ENCODE results near the gene LEMD2.

The LEMD2 gene

DNA sequence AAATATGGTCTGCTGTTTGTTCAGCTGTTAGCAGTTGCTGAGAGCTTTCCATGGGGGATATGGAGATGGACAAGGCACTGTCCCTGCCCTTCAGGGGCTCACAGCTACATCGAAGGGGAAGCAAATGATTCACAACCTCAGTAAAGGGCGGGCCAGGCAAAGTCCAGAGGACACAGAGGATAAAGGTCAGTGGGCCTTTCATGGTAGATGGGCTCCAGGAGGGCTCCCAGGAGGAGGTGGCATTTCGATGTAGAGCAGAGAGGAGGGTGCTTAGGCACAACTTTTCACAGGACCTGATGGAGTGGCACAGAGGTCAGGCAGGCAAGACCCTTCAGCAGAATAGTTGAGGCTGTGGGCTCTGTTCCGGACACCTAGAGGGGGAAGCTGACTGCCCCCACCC, 30.1 kb upstream of the LEMD2 start:
- no peak for ATAC-seq

DNA sequence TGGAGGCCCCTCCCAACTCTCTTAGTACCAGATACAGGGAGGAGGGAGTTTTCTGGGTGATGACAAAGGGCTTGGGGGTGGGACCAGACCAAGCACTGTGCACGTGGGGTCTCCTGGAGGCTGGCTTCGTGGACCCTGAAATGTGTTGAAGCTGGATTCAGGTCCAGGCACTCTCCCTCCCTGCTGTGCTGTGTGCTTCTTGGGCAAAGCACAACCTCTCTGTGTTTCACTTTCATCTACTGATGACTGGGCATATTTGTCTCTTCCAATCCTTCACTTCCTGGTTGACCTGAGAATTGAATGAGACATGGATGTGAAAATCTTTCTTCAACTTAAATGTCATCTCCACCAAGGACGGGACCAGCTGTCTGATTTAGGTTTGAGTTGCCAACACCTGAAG, 29.4 kb upstream of the LEMD2 start:
- no peak for ATAC-seq

DNA sequence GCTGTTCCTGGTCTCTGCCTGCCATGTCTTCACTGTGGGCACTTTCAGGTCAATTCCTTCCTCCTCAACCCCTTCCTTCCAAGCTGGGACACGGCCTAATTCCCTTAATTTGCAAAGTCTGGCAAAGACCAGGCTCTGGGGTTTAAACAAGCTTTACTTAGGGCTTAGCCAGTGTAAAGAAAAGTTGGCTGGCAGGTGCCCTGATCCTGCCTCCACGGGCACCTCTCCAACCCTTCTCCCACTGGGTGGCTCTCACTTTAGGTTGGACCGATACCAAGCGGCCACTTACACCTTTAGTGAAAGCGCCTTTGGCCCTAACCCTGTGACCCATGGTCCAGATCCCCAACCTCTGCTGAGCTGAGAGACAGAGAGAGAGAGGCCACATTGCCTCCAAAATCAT, 28.6 kb upstream of the LEMD2 start:
- ATAC-seq: no peak

DNA sequence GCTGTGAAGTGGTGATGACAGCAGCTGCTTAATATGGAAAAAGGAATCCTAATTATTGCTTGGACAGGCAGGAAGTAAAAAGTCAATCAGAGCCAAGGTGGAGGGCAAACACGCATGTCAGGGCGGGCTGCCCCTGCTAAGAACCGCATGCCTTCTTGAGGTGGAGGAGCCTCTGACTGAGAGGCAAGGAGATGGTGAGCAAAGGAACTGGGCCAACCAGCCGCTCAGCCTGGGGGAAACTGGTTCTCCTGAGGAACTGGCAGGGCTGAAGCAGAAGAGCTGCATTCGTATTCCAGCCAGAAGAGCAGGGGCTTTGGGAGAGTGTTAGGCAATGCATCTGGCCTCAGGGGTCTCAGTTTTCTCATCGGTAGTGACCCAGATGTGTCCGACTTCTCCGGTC, 28.0 kb upstream of the LEMD2 start:
- ATAC-seq: no peak

DNA sequence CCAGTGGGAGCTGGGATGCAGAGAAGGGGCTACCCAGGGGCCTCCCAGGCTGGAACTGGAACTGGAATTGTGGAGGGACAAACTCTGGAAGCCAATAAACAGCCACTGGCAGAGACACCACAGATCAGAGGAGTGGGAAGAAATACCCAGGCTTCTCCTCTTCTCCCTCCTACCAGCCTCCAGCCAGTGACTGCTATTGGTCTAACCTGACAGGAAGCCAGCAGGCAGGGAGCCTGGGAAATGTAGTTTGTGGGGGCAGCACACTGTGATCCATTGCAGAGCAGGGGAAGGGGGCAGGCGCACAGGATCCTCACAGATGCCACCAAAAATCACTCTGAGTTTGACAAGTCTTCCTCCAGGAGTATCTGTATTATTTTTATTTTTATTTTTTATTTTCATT, 26.9 kb upstream of the LEMD2 start:
- ATAC-seq: no peak

DNA sequence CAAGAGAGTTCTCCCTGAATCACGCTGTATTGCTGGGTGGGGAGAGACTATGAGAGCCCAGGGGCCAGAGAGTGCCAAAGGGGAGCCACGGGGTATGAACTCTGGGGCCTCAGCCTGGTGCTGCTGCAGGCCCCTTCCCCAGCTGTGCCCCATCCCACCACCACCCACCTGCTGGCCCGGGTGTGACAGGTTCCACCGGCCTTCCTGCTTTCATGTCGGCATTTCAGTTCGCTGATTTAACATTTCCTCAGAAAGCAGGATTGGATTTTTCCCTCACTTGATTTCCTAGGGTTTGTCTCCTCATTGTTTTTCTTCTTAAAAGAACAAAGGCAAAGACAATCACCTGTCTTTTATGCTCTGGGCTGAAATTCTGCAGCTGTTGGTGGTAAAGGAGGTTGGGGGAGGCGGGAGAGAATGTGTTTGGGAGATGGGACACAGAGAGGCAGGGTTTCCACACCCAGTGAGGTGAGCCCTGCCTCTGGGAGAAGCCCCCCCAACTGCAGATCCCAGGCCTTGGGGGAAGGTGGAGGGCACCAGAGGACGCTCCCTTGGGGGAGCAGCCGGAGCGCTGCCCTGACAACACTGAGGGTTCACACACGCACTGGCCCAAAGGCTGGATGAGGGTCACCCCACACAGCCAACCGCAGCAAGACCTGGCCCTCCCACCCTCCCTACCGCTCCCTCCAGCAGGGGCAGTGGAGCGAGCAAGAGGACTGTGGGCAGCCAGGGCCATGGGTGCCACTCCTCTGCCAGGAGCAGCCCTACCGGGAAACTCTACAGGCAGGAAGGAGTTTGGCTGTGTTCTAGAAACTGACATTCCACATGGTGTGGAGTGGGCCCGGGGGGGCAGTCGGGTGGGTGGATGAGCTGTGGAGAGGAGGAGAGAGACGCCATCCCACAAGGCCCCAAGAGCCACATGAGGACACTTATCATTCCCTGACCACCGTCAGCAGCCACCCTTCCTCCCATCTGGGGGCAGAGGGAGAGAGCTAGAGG, 25.4 kb upstream of the LEMD2 start:
- no peak for ATAC-seq

DNA sequence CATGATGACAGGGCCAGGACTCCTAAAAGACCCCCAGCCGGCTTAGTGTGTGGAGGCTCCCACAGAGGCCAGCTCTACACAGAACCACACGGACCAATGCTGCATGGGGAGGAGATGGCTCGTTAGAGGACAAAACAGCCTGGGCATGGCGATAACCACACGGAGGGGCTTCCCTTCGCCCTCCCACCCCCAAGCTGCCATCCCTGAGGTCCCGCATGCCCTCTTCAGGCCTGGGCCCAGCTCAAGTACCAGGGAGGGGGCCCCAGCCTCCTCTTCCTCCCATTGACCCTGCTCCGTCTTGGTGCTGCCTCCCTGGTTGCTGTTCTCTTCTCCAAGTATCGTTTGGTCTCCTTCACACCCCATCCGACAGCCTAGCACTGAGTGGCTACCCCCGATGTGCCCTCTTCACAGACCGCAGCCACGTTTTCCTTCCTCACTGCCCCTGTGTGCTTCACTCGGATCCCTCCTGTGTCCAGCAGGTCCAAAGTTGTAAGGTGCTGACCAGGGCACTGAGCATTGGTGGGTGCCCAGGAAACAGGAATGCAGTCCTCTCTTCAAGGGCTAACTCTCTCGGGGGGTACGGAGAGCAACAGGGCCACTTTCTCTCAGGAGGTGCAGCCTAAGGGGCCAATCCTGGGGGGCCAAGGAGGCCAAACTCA, 24.4 kb upstream of the LEMD2 start:
- ATAC-seq: no peak

DNA sequence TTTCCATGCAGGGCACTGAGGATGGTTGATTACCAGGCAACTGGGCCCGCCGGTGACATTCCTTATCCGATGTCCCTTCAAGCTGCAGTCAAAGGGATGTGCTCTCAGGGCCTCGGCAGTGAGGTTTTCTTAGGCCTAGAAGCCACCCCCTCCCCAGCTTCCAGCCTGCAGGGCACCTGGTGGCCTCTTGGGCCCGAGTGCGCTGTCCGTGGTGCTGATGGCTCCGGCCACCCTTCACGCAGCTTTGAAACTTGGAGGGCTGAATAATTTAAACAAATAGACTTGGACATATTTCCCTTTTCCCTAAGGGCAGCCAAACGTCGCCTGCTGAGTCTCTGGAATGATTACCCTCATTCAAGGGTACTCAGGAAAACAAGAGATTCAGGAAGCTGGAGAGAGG, 23.7 kb upstream of the LEMD2 start:
- ATAC-seq: no peak

DNA sequence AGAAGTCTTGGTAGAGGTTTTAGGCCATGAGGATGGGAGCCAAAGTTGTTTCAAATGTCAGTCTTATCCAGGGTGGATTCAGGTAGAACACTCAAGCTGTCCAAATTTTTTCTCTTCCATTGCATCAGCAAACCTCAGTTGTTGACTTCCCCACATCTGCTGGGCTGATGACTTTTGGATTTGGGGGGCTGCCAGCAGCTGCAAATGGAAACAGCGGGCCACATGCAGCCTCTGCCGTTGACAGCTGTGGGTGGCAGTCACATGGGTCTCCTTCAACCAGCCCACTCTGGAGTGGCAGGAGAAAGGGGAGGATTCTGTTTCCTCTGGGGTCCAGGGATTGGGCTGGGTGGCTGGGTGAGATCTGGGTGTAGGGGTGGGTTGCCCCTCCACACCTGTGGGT, 20.7 kb upstream of the LEMD2 start:
- no peak for ATAC-seq

DNA sequence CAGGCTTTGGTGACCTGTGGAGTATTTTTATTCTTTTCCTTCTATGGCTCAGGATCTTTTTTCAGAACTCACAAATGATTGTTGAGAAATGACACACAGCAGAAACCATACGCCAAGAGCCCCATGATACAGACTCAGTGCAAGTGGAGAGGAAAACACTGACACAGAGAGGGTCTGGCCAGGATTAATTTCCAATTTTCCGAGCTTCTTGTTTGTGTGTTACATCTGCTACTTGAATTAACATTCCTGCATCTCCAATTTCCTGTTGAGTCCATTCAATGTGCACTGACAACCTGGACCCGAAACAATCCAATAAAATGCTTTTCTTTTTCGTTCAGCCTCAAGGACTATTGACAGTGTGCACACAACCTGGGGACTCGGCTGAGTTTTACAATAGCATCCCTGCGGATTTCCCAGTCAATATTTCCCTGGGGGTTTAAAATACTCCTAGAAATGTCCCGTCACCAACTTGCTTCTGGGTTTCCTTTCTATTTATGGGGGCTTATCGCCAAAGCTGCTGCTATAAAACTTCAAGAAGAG, 19.8 kb upstream of the LEMD2 start:
- ATAC-seq: no peak

DNA sequence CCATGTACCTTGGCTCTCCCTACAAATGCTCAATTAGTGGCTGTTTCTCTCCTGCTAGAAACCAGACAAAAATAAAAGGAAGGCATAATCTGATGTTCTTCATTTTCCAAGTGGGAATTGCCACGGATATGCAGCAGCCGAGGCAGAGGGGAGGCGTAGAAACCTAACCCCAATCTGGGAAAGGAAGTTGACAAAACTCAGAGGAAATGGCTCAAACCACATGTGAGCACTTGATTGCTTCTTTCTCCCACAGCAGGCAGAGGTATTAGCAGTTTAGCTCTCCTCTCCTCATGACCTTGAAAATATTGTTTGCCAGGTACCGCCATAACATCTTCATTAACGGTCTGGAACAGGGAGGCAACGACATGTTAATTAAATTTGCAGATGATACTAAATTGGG, 18.7 kb upstream of the LEMD2 start:
- no peak for ATAC-seq

DNA sequence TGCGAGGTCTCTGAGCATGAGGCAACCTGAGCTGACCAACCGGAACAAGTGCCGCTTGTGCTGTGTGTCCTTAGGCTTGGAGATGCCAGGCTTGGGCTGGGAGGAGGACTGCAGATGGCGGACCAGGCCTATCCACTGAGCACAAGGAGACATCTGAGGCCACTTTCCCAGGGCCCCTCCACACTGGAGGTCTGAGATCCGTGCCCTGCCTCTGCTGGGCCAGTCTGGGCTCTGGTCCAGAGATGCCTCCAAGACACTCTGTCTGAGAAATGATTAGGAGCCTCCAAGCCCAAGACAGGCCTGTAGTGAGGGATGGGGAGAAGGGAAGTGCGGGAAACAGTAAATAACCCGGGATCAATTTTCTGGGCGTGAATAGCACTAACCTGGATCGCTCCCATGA, 17.9 kb upstream of the LEMD2 start:
- no peak for ATAC-seq

DNA sequence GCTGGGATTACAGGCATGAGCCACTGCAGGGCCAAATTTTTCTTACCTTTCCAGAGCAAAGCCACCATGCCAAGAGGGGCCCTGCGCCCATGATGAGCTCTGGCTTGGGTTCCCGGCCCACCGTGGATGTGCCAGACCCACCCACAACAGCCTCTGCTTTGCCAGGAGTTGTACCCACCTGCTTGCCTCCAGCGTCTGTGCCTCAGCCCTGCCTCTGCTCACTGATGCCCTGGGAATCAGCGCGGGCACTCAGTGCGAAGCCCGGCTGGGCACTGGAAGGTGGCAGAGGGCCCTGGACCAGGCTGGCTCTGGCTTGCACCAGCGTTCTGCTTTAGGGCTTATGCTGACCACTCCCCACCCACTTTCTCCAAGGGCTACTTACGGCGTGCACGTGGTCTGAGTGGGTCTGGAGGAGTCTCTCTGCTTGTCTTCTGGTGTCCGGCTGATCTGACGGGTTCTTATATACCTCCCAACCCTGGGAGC, 14.7 kb upstream of the LEMD2 start, which contains the start of gene MLN:
TSS of gene MLN (minus strand) at position 433 of the 483 bp plus-strand sequence. CDS start 2,840 bp downstream, outside the sequence.
- ATAC-seq: no peak

DNA sequence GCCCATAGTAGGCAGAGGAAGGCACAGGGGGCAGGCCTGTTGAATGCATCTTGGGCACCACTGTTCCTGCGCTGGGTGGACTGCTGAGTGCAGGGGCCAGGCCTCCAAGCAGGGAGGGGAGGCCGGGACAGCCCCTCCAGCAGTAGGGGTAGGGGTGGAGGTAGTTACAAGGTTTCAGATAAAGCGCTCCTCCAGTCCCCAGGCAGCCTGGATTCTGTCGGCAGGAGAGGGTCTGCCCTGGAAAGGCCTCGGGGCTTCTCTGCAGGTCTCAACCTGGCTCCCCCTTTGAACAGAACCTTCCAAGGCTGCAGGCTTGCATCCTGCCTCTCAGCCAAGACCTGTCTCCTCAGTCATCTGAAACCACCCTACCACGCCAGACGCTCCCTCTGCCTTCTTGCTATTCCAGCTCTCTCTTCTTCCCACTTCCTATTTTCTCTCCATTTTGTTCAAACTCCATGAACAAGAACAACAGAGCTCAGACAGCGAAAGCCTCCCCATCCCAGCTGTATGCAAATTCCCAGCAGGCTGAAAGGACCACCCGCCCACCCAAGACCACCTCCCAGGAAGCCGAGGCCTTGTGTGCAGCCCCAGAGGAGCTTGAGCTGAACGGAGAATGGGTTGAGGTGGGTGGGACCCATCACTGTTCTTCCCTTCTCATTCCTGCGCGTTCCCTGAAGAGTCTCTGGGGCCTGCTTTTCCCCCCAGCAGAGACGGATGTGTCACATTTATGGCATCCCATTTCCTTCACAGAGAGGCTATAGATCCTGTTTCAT, 13.4 kb upstream of the LEMD2 start:
- no peak for ATAC-seq

DNA sequence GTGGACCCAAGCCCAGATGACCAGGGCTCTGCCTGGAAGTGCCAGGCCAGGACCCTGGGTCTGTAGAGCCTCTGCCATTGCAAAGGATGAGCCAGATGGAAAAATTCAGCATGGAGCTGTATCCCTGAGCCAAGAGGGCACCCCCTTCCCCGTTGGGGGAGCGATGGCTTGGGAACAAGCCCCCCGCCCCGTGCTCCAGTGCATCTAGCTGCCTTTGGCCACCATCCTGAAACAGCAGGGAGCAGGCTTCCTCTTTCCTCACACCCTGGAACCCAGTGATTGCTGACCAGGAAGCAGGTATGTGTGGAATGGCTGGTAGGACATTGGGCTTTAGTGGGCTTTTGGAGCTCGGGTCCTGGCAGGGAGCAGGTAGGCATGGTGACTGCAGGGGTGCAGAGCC, 12.7 kb upstream of the LEMD2 start:
- no peak for ATAC-seq

DNA sequence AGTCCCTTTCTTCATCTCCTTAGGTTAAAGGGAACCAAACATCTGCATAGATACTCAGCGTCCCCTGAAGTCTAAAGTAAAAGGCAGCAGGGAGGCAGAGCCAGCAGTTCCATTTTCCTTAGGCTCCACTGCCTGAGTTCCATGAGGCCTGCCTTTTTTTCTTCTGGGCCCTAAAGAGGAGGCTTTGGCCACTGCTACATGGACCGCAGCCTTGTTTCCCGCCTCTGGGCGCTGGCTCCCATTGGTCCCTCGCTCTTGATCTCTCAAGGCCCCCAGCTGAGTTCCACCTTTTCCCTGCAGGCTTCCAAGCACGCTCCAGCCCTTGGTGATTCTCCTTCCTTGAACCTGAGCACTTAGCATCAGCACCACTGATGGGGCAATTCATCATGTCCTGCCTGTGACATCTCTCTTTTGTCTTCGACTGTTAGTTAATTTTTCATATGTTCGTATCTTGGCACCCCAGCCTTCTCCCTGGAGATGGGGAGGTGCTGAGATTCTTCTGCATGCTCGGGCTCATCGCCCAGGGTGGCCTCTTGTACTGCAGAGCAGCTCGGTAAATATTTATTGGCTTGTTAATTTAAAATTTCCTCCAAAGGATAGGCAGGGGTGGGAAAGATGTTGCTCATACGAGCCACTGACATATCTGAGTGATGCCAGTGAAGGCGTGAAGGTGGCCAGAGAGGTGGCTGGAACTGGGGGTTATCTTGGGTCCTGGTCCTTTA, 11.5 kb upstream of the LEMD2 start:
- no peak for ATAC-seq

DNA sequence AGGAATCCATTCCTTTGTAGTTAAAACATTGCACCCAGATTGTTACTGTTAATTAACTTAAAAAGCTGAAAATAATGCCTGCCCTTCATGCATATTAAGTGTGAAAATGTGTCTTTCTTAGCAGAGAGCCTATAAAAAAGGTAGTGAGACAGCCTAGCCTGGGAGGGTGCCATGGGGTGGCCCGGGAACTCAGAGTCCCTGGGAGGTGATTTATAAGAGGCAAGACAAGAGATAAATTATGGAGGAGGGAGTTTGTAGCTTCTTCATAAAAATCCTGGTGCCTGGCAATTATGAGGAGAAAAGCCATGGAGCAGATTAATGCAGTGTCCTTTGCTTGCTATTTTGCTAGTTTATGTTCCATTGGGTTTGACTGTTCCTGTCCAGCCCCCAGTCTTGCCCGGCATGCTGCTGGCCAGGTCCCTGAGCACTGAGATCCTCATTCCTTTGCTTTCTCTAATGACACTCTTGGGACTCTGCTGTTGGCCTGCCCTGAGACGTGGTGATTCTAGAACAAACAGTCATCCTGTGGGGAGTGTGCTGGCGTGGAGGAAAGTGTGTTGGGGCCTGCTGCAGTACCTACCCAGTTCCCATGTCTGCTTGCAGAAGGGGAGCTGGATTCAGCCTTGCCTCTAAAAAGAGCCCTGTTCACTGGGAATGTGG, 10.7 kb upstream of the LEMD2 start:
- ATAC-seq: no peak

DNA sequence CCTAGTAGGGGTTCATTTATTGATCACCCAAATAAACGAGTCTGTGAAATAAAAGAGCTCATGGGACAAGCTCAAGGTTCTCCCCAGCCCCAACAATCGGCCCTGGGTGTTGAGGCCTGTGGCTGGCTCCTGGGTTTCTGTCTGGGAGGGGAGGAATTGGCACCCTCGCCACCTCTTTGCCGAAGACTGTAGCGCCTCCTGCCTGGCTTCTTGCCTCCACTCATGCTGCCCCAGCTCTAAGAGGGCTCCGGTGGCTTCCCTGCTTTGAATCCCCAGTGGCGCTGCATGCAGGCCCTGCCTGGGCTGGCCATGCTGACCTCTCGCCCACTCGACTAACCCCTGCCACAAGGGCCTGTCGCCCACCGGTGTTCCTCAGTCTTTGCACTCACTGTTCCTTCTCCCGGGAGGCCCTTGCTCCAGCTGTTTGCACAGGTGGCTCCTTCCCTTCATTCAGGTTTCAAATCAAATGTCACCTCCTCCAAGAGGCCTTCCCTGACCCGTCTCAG, 9.5 kb upstream of the LEMD2 start:
- no peak for ATAC-seq

DNA sequence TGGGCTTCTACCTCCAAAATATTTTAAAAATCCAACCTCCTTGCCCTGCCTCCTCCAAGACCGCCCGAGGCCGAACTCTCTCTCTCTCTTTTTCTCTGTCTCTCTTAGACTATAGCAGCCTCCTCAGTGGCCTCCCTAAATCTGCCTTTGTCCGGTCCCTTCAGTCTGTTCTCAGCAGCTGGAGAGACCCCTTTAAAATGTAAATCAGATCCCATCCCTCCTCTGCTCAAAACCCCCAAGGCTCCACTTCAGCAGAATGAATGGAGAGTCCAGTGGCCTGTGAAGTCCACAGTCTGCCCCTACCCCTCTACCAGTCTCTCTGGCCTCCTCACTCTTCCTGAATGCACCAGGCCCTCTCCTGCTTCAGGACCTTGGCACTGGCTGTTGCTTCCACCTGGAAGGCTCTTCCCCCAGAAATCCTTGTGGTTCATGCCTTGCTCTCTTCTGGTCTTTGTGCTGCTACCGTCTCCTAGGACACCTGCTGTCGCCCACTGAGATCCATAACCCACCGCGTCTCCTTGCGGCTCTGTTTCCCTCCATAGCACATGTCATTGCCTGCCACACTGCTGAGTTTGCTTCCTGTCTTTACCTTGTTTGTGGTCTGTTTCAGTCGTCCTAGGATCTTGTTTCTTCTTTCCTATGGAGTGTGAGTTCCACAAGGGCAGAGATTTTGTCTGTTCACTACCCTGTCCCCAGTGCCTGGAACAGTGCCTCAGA, 8.9 kb upstream of the LEMD2 start:
- ATAC-seq: no peak

DNA sequence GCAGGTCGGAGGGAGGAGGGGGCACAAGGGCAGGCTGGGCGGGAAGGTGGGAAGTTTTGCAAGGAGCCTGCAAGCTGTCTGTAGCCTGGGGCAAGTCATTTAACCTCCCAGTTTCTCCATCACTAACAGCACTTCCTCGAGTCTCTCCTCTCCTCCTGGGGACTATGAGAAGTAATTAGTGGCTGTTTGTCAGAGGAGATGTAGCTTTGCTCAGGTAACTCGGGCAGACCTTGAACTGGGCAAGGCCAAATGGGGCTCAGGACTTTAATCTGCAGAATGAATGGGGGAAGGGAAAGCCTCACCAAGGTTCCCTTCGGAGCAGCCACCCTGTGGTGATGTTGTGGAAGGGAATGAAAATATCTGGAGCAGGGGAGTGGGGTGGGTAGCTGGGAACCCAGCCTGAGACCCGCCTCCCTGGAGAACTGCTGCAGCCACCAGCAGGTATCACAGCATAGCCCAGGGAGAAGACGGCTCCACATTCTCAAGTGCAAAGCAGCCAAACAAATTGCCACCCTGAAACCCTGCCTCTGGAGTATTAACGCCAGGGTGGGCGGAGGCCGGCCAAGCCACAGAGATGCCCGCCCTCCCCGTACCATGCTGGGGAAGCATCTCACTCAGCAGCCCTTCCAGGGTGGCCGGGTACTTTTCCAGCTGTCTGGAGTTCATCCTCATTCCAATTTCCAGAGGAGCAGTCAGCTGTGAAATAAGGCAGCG, 6.1 kb upstream of the LEMD2 start:
- no peak for ATAC-seq

Measured in activated CD4-positive, CD25-positive, alpha-beta regulatory T cell treated with anti-CD3 and anti-CD28 coated beads, Interleukin-2, amount 50 U/mL, for 24 hours (primary cell).